Measurements from ENCODE around the gene FNDC3B. TPM values are rescaled to one million over a fixed set of nuclear protein-coding genes. Genes with fewer than 3 reads are reported as not detected.

FNDC3B gene
- total and polyA plus RNA-seq, 2 donors from 2014 or later: 11.8 to 185 TPM

- no peak overlapping the region for H3K27ac ChIP-seq (ENCODE audit: low read depth in 2 of 2, low read length in 2 of 2)
- H3K9me3 ChIP-seq (ENCODE audit: control insufficient read depth in 2 of 3, insufficient read depth in 1 of 3, low read length in 3 of 3): peaks cover 0 to 7% (median 1%) of the 10 kb centered on the region in 3 donors
- TF ChIP-seq CTCF (IDR thresholded peaks at IDR 0.05; ENCODE audit: borderline replicate concordance, extremely low read depth, insufficient read depth): no peak
- DNase-seq (no peak), FAIRE-seq (no peak)
- H3K9ac ChIP-seq (ENCODE audit: low read length in 3 of 3): no peak overlapping the region
- H3K36me3 ChIP-seq (ENCODE audit: control insufficient read depth in 2 of 3, insufficient read depth in 3 of 3, low read length in 3 of 3): peaks cover 14 to 37% (median 25%) of the 10 kb centered on the region in 3 donors
- no peaks in the 10 kb centered on the region for H3K4me1 ChIP-seq (ENCODE audit: control insufficient read depth in 2 of 3, insufficient read depth in 2 of 3, low read depth in 1 of 3, low read length in 3 of 3)
- no peaks in the 10 kb centered on the region for H3K27me3 ChIP-seq (ENCODE audit: control insufficient read depth, insufficient read depth, low read length)
- no peak overlapping the region for H3K4me3 ChIP-seq (ENCODE audit: low read length in 3 of 3)
- intact Hi-C loops (cut with DNase I): no loop called here
Observed at GRCh38 chr3:172376881-172377280, 337.5 kb downstream of the FNDC3B start.

GRCh38 chr3:172378439-172378838, 339.1 kb downstream of the FNDC3B start:
- H3K27ac ChIP-seq (ENCODE audit: low read depth in 2 of 2, low read length in 2 of 2): no peak overlapping the region
- intact Hi-C loops (cut with DNase I): no loop called here
- H3K4me3 ChIP-seq (ENCODE audit: low read length in 3 of 3): no peak overlapping the region
- H3K9me3 ChIP-seq (ENCODE audit: control insufficient read depth in 2 of 3, insufficient read depth in 1 of 3, low read length in 3 of 3): peaks cover 0 to 7% (median 1%) of the 10 kb centered on the region in 3 donors
- FAIRE-seq (no peak), DNase-seq (no peak)
- H3K4me1 ChIP-seq (ENCODE audit: control insufficient read depth in 2 of 3, insufficient read depth in 2 of 3, low read depth in 1 of 3, low read length in 3 of 3): no peaks in the 10 kb centered on the region
- H3K9ac ChIP-seq (ENCODE audit: low read length in 3 of 3): no peak overlapping the region
- no peak for TF ChIP-seq CTCF (IDR thresholded peaks at IDR 0.05; ENCODE audit: borderline replicate concordance, extremely low read depth, insufficient read depth)
- H3K27me3 ChIP-seq (ENCODE audit: control insufficient read depth, insufficient read depth, low read length): no peaks in the 10 kb centered on the region
- H3K36me3 ChIP-seq (ENCODE audit: control insufficient read depth in 2 of 3, insufficient read depth in 3 of 3, low read length in 3 of 3): peaks cover 13 to 34% (median 21%) of the 10 kb centered on the region in 3 donors

GRCh38 chr3:172379372-172379771, 340.0 kb downstream of the FNDC3B start:
- H3K9ac ChIP-seq (ENCODE audit: low read length in 3 of 3): no peak overlapping the region
- DNase-seq: no peak
- H3K4me1 ChIP-seq (ENCODE audit: control insufficient read depth in 2 of 3, insufficient read depth in 2 of 3, low read depth in 1 of 3, low read length in 3 of 3): no peaks in the 10 kb centered on the region
- FAIRE-seq: no peak
- no peaks in the 10 kb centered on the region for H3K27me3 ChIP-seq (ENCODE audit: control insufficient read depth, insufficient read depth, low read length)
- no peak for TF ChIP-seq CTCF (IDR thresholded peaks at IDR 0.05; ENCODE audit: borderline replicate concordance, extremely low read depth, insufficient read depth)
- H3K4me3 ChIP-seq (ENCODE audit: low read length in 3 of 3): no peak overlapping the region
- no peak overlapping the region for H3K27ac ChIP-seq (ENCODE audit: low read depth in 2 of 2, low read length in 2 of 2)
- peaks cover 13 to 34% (median 21%) of the 10 kb centered on the region in 3 donors for H3K36me3 ChIP-seq (ENCODE audit: control insufficient read depth in 2 of 3, insufficient read depth in 3 of 3, low read length in 3 of 3)
- intact Hi-C loops (cut with DNase I): no loop called here
- peaks cover 0 to 7% (median 1%) of the 10 kb centered on the region in 3 donors for H3K9me3 ChIP-seq (ENCODE audit: control insufficient read depth in 2 of 3, insufficient read depth in 1 of 3, low read length in 3 of 3)

GRCh38 chr3:172380632-172381031, 341.3 kb downstream of the FNDC3B start:
- H3K4me1 ChIP-seq (ENCODE audit: control insufficient read depth in 2 of 3, insufficient read depth in 2 of 3, low read depth in 1 of 3, low read length in 3 of 3): no peaks in the 10 kb centered on the region
- H3K27ac ChIP-seq (ENCODE audit: low read depth in 2 of 2, low read length in 2 of 2): no peak overlapping the region
- H3K4me3 ChIP-seq (ENCODE audit: low read length in 3 of 3): no peak overlapping the region
- no peak for TF ChIP-seq CTCF (IDR thresholded peaks at IDR 0.05; ENCODE audit: borderline replicate concordance, extremely low read depth, insufficient read depth)
- H3K36me3 ChIP-seq (ENCODE audit: control insufficient read depth in 2 of 3, insufficient read depth in 3 of 3, low read length in 3 of 3): peaks cover 13 to 34% (median 21%) of the 10 kb centered on the region in 3 donors
- no peak for DNase-seq
- H3K9me3 ChIP-seq (ENCODE audit: control insufficient read depth in 2 of 3, insufficient read depth in 1 of 3, low read length in 3 of 3): peaks cover 0 to 7% (median 1%) of the 10 kb centered on the region in 3 donors
- H3K27me3 ChIP-seq (ENCODE audit: control insufficient read depth, insufficient read depth, low read length): no peaks in the 10 kb centered on the region
- FAIRE-seq: no peak
- no peak overlapping the region for H3K9ac ChIP-seq (ENCODE audit: low read length in 3 of 3)
- intact Hi-C loops (cut with DNase I): no loop called here
